ENCODE results near the gene TBC1D10A. TPM values are rescaled to one million over a fixed set of nuclear protein-coding genes. Genes with fewer than 3 reads are reported as not detected.

The TBC1D10A gene
- total RNA-seq, 1 donor from 2014 or later: 51.3 TPM

GRCh38 chr22:30296833-30297232, 29.9 kb downstream of the TBC1D10A start:
- Histone ChIP-seq H3K36me3 (peaks cover 0 to 81% of the 10 kb centered on the region in 2 donors), H3K4me3 (no peak overlapping the region), H3K4me1 (peaks cover 79% of the 10 kb centered on the region), H3K9me3 (no peaks in the 10 kb centered on the region), H3K27ac (no peak overlapping the region), H3K27me3 (no peaks in the 10 kb centered on the region)
- no peak for TF ChIP-seq CTCF (IDR thresholded peaks at IDR 0.05)
- no peak for TF ChIP-seq POLR2A (IDR thresholded peaks at IDR 0.05)
- TF ChIP-seq POLR2AphosphoS5 (IDR thresholded peaks at IDR 0.05; ENCODE audit: insufficient read depth in 1 of 2, low read depth in 1 of 2): no peak
- DNase-seq (ENCODE audit: extremely low spot score in 2 of 2): no peak
- intact Hi-C loops (cut with DNase I): no loop called here

DNA sequence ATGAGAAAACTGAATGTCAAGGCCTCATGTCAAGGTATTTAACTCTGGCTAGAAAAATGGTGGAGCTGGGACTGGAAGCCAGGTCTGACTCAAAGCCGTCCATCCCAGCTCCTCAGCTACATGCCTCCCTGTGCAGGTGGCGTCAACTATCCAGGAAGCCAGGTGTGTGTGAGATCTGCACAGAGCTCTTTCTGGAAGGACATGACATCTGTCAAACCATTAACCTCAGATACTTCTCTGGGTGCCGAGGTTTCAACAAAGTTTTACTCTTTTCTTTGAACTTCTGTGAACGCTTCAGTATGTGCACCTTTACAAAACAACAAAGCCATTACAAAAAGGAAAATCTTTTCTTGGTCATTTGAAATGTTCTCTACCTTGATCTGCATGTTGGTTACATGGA, 30.4 kb downstream of the TBC1D10A start:
- H3K27ac ChIP-seq: no peak overlapping the region
- no peaks in the 10 kb centered on the region for H3K27me3 ChIP-seq
- peaks cover 79% of the 10 kb centered on the region for H3K4me1 ChIP-seq
- intact Hi-C loops (cut with DNase I): no loop called here
- DNase-seq (ENCODE audit: extremely low spot score in 2 of 2): no peak
- peaks cover 0 to 78% of the 10 kb centered on the region in 2 donors for H3K36me3 ChIP-seq
- H3K9me3 ChIP-seq: no peaks in the 10 kb centered on the region
- TF ChIP-seq POLR2A (IDR thresholded peaks at IDR 0.05): no peak
- TF ChIP-seq POLR2AphosphoS5 (IDR thresholded peaks at IDR 0.05; ENCODE audit: insufficient read depth in 1 of 2, low read depth in 1 of 2): no peak
- no peak for TF ChIP-seq CTCF (IDR thresholded peaks at IDR 0.05)
- no peak overlapping the region for H3K4me3 ChIP-seq

- H3K27me3 ChIP-seq: no peaks in the 10 kb centered on the region
- TF ChIP-seq CTCF (IDR thresholded peaks at IDR 0.05) (no peak), POLR2AphosphoS5 (IDR thresholded peaks at IDR 0.05; ENCODE audit: insufficient read depth in 1 of 2, low read depth in 1 of 2) (no peak), POLR2A (IDR thresholded peaks at IDR 0.05) (no peak)
- peaks cover 0 to 73% of the 10 kb centered on the region in 2 donors for H3K36me3 ChIP-seq
- no peak overlapping the region for H3K4me3 ChIP-seq
- intact Hi-C loops (cut with DNase I): no loop called here
- no peak overlapping the region for H3K27ac ChIP-seq
- H3K9me3 ChIP-seq: no peaks in the 10 kb centered on the region
- DNase-seq (ENCODE audit: extremely low spot score in 2 of 2): no peak
- H3K4me1 ChIP-seq: peaks cover 79% of the 10 kb centered on the region
These were observed 31.2 kb downstream of the TBC1D10A start for GRCh38 chr22:30295576-30295975.

DNA sequence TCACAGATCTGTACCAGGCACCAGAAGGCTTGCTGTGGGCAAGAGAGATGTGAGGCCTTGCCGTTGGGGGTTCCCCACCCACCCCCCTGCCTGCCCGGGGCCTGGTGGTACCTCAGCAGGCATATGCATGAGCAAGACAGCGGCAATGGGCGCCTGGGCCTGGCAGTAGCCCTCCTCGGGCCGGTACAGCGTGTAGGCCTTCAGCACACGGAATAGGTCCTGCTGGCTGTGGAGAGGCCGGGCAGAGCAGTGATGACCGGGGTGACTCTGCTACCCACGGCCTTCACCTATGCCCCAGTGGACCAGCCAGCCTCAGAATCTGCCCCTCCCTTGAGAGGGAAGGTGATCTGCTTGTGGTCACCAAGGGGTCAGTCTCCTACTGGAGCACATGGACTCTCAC, 31.9 kb downstream of the TBC1D10A start:
- Histone ChIP-seq H3K27ac (peak overlapping the region; percentile 9), H3K9me3 (no peaks in the 10 kb centered on the region), H3K27me3 (no peaks in the 10 kb centered on the region), H3K36me3 (peaks cover 0 to 65% of the 10 kb centered on the region in 2 donors), H3K4me3 (no peak overlapping the region), H3K4me1 (peaks cover 79% of the 10 kb centered on the region)
- intact Hi-C loops (cut with DNase I): no loop called here
- TF ChIP-seq CTCF (IDR thresholded peaks at IDR 0.05) (no peak), POLR2AphosphoS5 (IDR thresholded peaks at IDR 0.05; ENCODE audit: insufficient read depth in 1 of 2, low read depth in 1 of 2) (no peak), POLR2A (IDR thresholded peaks at IDR 0.05) (no peak)
- DNase-seq (ENCODE audit: extremely low spot score in 2 of 2): no peak

- no peak for DNase-seq (ENCODE audit: extremely low spot score in 2 of 2)
- Histone ChIP-seq H3K4me1 (peaks cover 73% of the 10 kb centered on the region), H3K4me3 (no peak overlapping the region), H3K27me3 (no peaks in the 10 kb centered on the region), H3K27ac (no peak overlapping the region), H3K9me3 (no peaks in the 10 kb centered on the region), H3K36me3 (peaks cover 0 to 58% of the 10 kb centered on the region in 2 donors)
- intact Hi-C loops (cut with DNase I): no loop called here
- TF ChIP-seq POLR2AphosphoS5 (IDR thresholded peaks at IDR 0.05; ENCODE audit: insufficient read depth in 1 of 2, low read depth in 1 of 2): no peak
- no peak for TF ChIP-seq CTCF (IDR thresholded peaks at IDR 0.05)
- TF ChIP-seq POLR2A (IDR thresholded peaks at IDR 0.05): no peak
These were observed 32.7 kb downstream of the TBC1D10A start for GRCh38 chr22:30294066-30294465.
